NCI-H345 (cell line): ENCODE data around the gene CRABP1.

ENCODE experiments used
- DNase-seq: peaks from one replicate; lab custom pipeline; 2025; lab: John Stamatoyannopoulos, UW

The CRABP1 gene

GRCh38 chr15:78340231-78341056 lies at the start of gene CRABP1:
CRABP1 (plus strand) TSS chr15:78340353; CDS start chr15:78340429, 76 bp downstream.
- DNase-seq: peak; percentile 10

- no peak for DNase-seq
Measured at GRCh38 chr15:78291052-78291451, 49.1 kb upstream of the CRABP1 start.

DNA sequence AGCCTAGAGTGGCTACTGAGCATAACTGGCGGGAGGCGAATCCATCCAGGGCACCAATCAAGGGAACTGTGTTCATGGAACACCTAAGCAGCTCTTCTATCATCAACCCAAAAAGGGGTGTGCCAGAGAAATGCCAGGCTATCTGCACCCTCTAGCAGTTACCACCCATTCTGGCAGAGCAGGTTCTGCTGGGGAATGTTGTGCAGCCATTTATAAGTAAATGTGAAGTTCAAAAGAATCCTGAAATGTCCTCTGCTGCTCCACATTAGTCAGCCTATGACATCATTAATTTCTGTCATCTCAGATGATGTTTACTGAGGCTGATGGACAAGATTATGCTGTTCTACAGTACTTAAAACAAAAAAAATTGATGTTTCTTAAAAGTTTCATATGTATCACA lies 48.5 kb upstream of the CRABP1 start:
- DNase-seq: no peak

DNA sequence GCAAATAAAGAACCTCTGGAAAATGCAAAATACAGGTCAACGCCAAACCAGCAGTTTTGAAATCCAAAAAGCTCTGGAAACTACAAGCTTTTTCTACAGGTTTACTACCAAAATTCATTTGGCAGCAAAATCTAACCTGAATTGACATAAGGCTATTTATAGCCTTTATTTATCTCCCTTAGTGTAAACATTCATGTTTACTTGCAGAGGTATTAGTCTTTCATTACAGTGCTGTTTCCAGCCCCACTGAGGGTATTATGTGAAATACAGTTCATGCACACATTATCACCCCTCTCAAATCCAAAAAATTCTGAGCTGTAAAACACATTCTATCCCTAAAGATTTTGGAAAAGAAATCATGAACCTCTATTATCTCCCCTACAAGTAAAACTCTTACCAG lies 47.9 kb upstream of the CRABP1 start:
- DNase-seq: no peak

DNA sequence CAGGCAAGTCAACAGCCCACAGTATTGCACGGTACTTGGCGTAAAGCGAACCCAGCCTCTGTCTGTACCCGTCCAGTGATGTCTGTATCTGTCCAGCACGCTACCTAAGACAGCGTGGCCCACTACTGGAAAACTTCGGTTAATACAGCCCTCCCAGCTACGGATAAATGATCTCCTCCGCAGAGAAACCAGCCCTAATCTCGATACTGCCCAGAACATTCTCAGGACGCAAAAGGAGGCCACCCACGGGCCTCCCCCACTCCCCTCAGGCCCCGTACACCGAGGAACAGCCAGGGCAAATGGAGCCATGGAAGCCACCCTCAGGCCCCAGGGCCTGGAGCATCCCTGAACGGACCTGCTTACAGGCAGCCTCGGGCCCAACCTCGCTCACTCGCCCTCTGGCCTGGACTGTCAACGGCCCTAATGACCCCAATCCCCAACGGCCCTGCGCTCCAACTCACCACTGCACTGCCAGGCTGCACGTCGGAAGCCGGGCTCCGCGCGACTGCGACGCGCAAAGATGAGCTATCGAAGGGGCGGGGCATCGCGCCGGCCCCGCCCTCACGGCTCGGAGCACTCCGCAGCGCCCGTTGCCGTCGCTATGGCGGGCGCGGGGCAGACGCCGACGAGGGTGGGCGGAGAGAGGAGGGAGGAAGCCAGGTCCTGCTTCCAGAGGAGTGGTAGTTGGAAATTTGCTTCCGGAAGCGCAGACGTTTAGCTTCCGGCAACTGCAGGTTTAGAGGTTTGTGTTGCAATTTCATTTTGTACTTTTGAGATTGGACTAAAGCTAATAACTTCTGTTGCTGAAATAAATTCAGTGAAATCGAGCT lies 40.8 kb upstream of the CRABP1 start, which contains the start of gene SKIC8:
TSS of gene SKIC8 (minus strand) at position 509 of the 830 bp plus-strand sequence. CDS start 3,923 bp downstream, outside the sequence.
- DNase-seq: peak; percentile 92

DNA sequence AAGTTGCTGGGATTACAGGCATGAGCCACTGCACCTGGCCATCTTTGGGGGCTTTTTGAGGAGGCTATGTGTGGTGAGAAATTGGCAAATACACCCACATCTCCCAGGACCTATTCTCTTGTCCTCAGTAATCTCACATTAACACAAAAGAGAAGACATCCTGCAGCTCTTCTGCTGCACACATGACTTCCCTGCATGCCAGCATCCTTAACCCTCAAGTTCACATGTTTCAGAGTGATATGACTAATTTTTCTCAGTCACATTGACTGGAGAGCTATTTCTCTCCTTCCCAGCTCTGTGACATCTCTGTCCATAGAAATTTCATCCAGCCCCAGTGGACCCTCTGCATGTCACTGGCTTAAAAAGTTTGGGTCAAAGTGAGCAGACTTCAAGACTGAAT lies 38.8 kb upstream of the CRABP1 start:
- DNase-seq: no peak

- no peak for DNase-seq
Measured at GRCh38 chr15:78301828-78302227, 38.3 kb upstream of the CRABP1 start.

- DNase-seq: no peak
Measured at GRCh38 chr15:78302579-78303312, 37.4 kb upstream of the CRABP1 start.

- DNase-seq: no peak
Measured at GRCh38 chr15:78304216-78305066, 35.7 kb upstream of the CRABP1 start.

DNA sequence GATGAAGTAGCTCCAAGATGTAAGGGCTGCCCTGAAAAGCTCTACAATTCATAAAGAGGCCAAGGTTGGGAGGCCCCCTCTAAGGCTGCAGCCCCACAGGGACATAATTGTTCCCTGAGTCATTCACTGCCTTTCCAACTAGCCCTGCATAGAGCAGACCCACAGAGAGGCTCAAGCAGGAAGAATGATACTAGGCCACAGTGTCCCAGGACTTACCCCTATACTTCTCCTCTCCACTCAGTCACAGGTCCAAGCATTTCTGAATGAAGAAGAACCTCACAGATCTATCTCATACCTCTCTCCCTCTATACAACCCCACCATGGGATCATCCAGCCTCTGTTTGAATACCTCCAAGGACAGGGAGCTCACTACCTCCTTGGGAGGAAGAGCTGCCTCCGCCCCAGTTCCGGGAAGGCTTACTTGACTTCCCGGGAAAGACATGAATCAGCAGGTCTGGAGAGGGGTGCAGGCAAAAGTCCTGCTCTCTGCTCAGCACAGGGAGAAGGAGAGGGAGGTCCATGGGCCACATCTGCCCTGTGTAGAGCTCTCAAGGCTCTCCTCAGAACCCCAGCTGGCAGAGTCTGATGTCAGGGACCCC lies 33.9 kb upstream of the CRABP1 start:
- DNase-seq: no peak

- no peak for DNase-seq
Measured at GRCh38 chr15:78307976-78308375, 32.2 kb upstream of the CRABP1 start.

DNA sequence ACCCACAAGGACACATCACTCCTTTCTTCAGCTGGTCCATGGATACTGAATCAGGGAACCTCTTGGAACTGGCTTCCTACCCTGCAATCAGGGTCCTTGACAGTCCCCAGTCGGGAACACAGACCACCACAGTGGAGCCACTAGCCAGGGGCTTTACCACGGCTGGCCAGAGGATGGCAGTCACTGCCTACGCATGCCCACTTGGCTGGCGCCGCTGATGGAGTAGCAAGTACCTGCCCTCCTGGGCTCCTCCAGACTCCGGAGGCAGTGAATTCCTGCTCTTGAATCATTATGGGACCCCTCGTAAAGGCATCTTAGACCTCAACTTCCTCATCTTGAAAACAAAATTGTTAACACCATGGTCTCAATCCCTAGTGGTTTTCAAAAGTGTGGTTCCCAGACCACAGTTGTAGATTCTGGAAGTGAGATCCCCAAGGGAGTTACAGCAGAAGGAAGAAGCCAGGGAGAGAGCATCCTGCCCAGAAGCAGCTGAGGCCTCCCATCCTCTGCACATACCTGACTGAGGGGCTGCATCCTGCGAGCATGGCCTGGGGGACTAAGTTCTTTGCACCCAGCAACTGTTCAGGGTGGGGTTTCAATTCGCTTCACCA lies 31.6 kb upstream of the CRABP1 start:
- DNase-seq: peak; percentile 64

DNA sequence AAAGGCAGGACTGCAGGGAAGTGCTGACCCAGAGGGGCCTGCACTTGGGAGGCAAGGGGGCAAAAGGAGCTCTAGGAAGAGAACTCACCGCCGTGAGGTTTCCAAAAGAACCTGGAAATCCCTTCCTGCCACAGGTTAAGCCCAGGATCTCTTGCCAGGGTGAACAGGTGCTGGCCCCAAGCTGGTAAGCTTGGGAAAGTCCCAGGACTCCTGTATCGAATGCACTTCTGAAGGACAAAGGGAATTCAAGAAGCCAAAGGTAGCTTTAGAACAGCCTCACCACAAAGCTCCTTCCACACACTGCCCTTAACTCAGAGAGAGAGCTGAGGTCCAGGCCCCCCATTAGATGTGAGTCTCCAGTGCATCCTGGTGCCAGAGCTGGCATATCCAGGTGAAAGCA lies 28.9 kb upstream of the CRABP1 start:
- DNase-seq: no peak

- DNase-seq: no peak
Measured at GRCh38 chr15:78312536-78312935, 27.6 kb upstream of the CRABP1 start.

GRCh38 chr15:78312957-78313356 lies 27.2 kb upstream of the CRABP1 start:
- DNase-seq: no peak

DNA sequence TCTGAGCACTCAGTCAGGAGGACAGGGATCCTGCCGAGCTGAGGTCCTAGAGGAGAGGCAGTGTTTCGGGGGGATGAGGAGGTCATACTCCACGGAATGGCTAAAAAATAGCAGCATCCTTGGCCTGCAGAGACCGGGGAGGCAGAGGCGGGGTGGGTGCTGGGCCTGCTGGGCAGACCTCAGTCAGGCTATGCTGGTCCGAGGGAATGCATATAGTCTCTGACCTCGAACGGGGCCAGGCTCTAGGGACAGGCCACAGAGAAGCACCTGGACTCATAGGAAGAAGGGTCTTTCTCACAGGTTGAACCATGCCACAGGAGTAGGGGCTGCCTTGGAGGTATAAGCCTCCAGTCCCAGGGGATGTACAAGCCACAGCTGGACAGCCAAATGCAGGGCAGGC lies 26.8 kb upstream of the CRABP1 start:
- no peak for DNase-seq

DNA sequence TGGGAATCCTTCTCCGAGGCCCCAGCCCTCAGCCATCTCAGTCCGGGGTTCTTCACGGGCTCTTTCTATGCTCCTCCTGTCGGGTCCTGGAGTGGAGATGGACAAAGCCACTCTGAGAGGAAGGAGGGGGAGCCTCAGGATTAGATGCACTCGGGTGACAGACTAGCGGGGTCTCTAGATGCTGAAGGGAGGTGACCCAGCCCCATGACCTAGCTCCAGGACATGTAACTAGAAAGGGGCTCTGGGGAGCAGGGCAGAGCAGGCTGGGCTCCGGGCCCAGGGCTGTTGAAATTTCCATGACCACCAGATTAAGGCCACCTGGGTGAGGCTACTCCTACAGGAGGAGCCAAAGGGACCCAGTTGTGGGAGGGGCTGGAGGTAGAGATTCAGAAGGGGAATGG lies 26.0 kb upstream of the CRABP1 start:
- no peak for DNase-seq

GRCh38 chr15:78315686-78316282 lies 24.4 kb upstream of the CRABP1 start:
- peak; percentile 6 for DNase-seq

DNA sequence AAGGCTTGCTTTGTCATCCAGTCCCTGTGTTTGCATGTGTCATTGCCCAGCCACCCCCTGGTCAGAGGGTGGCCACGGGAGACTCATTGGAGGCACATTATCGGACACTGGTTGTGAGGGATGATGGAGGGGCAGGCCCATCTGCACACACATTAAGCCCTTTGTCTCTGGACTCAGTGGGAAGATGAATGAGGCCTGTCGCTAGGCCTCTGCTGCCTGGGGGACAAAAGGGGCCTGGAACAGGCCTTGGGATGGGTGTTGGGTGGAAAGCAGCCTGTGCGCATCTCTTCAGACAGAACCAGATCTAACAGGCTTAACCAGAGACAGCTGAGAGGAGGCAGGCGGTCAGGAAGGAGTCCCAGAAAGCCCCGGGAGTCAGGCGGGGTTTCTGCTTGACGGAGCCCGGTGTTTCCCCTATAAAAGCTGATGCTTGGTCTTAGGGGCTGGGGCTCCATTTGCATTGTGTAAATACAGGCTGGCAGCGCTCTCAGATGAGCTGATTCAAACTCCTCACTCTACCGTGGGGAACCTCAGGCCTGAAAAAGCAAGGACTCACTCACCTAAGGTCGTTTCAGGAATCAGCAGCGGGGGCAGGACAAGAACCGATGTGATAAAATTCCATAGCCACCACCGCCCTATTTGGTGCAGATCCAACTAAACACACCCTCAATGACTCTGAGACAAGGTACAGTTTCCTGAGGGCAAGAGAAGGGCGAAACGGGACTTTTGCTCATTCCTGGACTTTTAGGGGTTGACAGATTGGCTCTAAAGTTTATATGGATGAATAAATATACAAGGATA lies 23.7 kb upstream of the CRABP1 start:
- DNase-seq: no peak
